Measurements from ENCODE around the gene EIF4A3. TPM values are rescaled to one million over a fixed set of nuclear protein-coding genes. Genes with fewer than 3 reads are reported as not detected.
A peak's percentile ranks its signal among the peaks of the same experiment; 100 is the strongest.

The EIF4A3 gene
- total and polyA plus RNA-seq, 10 of the 15 experiments (the other 5 are each of a cell fraction or from before 2014, with no cell fraction given), result 53.3 to 225 (median 103) TPM

DNA sequence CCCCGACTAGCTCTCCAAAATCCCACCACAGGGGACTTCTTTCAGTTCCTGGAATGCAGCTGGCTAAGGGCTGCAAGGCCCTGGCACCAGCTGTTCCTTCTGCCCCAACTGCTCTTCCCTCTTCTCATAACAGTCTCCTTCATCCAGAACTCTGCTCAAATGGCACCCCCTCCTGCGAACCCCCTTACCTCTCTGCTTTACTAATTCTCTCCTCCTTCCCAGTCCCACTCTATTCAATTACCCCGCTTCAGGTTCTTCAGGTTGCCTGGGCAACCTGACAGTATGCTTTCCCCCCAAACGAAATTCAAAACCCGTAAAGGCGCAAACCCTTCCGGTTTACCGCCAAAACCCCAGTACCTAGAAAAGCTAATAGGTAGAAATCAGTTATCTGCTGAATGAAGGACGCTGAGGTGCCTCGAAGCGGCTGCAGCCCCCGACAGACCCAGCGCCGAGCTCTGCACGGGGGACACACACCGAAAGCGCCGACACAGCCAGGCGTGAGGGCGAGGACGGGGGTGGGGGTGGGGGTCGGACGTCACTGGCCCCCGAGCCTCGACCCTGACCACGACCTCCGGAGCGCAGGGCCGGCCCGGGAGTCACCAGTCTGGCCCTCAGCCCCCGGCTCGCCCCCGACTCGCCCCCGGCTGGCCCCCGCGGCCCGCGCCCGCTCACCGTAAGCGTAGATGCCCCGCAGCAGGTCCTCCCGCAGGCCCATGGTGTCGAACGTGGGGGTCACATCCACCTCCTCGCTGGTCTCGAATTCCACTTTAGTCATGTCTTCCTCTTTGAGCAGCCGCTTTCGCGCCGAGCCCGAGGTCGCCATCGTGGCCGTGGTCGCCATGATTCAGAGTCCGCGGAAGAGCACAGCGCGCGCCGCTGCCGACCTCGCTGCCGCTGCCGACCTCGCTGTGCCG lies 550 bp downstream of the EIF4A3 start (continued):
- no peak for TF ChIP-seq MEF2B (IDR thresholded peaks at IDR 0.05; ENCODE audit: partially characterized antibody, poor library complexity, severe bottlenecking)
- peak; percentile 64; the same call in 1 of the 2 replicates for TF ChIP-seq YY1 (IDR thresholded peaks at IDR 0.05; ENCODE audit: low read depth, low read length)
- no peak; the same call in 1 of the 2 replicates for TF ChIP-seq SIN3A (IDR thresholded peaks at IDR 0.05; ENCODE audit: low read depth, low read length)
- TF ChIP-seq SMAD5 (IDR thresholded peaks at IDR 0.05; ENCODE audit: low read depth), result no peak
- TF ChIP-seq E4F1 (IDR thresholded peaks at IDR 0.05; ENCODE audit: borderline replicate concordance, partially characterized antibody), result peak; percentile 44
- TF ChIP-seq BACH1 (IDR thresholded peaks at IDR 0.05; ENCODE audit: borderline replicate concordance), result peak; percentile 54
- no peak for TF ChIP-seq ZNF384 (IDR thresholded peaks at IDR 0.05; ENCODE audit: borderline replicate concordance, low read depth, low read length)
- peak; percentile 65; the same call in 1 of the 2 replicates for TF ChIP-seq TCF3 (IDR thresholded peaks at IDR 0.05; ENCODE audit: borderline replicate concordance, insufficient read depth, low read depth, low read length)
- no peak for TF ChIP-seq RFX5 (IDR thresholded peaks at IDR 0.05; ENCODE audit: low read depth, low read length)
- TF ChIP-seq FOXM1 (IDR thresholded peaks at IDR 0.05; ENCODE audit: low read depth, low read length), result no peak
- TF ChIP-seq, protein P1, sequence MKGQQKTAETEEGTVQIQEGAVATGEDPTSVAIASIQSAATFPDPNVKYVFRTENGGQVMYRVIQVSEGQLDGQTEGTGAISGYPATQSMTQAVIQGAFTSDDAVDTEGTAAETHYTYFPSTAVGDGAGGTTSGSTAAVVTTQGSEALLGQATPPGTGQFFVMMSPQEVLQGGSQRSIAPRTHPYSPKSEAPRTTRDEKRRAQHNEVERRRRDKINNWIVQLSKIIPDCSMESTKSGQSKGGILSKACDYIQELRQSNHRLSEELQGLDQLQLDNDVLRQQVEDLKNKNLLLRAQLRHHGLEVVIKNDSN (IDR thresholded peaks at IDR 0.05; ENCODE audit: borderline replicate concordance, extremely low read length, insufficient read depth, low read depth, low read length), result no peak
- TF ChIP-seq CREB1 (IDR thresholded peaks at IDR 0.05; ENCODE audit: low read depth), result no peak
- TF ChIP-seq NKRF (conservative IDR thresholded peaks at IDR 0.05), result peak; percentile 55
- TF ChIP-seq, protein P2, sequence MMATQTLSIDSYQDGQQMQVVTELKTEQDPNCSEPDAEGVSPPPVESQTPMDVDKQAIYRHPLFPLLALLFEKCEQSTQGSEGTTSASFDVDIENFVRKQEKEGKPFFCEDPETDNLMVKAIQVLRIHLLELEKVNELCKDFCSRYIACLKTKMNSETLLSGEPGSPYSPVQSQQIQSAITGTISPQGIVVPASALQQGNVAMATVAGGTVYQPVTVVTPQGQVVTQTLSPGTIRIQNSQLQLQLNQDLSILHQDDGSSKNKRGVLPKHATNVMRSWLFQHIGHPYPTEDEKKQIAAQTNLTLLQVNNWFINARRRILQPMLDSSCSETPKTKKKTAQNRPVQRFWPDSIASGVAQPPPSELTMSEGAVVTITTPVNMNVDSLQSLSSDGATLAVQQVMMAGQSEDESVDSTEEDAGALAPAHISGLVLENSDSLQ (IDR thresholded peaks at IDR 0.05), result no peak
- no peak for TF ChIP-seq SUPT20H (IDR thresholded peaks at IDR 0.05; ENCODE audit: borderline replicate concordance, control insufficient read depth, low read depth, low read length)
- TF ChIP-seq RBBP5 (conservative IDR thresholded peaks at IDR 0.05), result no peak
- TF ChIP-seq SRF (IDR thresholded peaks at IDR 0.05; ENCODE audit: low read depth in 2 of 2, low read length in 2 of 2), result 0 out of 4 replicates have a peak, but pooled peaks of 1 of the 2 experiments have one; percentile 0
